Measurements from ENCODE around the gene PLEKHM1.

- TF ChIP-seq CEBPB (IDR thresholded peaks at IDR 0.05) (no peak), CTCF (IDR thresholded peaks at IDR 0.05) (no peak), RFX5 (IDR thresholded peaks at IDR 0.05) (no peak), CHD4 (IDR thresholded peaks at IDR 0.05; ENCODE audit: borderline replicate concordance) (no peak), E2F6 (IDR thresholded peaks at IDR 0.05; ENCODE audit: borderline replicate concordance, low read depth) (no peak), EP300 (IDR thresholded peaks at IDR 0.05) (no peak), ZNF302 (CRISPR knock-in tag; IDR thresholded peaks at IDR 0.05) (no peak)
Measured at GRCh38 chr17:45423304-45423974, 67.1 kb downstream of the PLEKHM1 start.
